ENCODE results near the gene SNX25.
"Not testable (repeated sequence)": the region's sequence is repeated elsewhere in the genome, so short reads cannot be mapped to it uniquely, and the experiment has no call there.

The SNX25 gene

DNA sequence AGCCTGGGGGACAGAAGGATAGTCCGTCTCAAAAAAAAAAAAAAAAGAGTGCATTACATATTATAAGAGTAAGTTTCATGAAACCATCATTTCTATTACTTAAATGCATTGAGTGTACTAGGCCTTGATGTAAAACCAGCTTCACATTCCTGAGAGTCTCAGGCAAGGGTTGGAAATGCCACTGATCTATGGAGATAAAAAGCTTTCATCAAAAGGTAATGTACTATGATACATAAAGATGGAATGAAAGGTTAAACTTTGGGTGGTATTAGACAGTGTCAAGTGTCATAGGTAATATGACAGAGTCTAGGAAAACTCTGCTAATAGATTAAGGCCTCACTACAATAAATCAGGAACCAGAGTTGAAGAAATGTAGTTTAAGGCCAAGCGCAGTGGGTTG lies 13.0 kb upstream of the SNX25 start:
- H3K4me3 Mint-ChIP-seq, result no peak overlapping the region
- no peak overlapping the region for H3K27ac Mint-ChIP-seq
- H3K9me3 Mint-ChIP-seq, result no peaks in the 10 kb centered on the region
- H3K4me1 Mint-ChIP-seq, result peaks cover 18% of the 10 kb centered on the region
- DNase-seq, result no peak
- CTCF ChIA-PET, result interaction anchor here (1.3 to 2.5 kb wide), 2 partner anchors 10 to 12 kb away, joined by 3 to 16 read pairs; no protein-coding TSS in a partner anchor
- no peaks in the 10 kb centered on the region for H3K27me3 Mint-ChIP-seq
- peaks cover 20% of the 10 kb centered on the region for H3K36me3 Mint-ChIP-seq

DNA sequence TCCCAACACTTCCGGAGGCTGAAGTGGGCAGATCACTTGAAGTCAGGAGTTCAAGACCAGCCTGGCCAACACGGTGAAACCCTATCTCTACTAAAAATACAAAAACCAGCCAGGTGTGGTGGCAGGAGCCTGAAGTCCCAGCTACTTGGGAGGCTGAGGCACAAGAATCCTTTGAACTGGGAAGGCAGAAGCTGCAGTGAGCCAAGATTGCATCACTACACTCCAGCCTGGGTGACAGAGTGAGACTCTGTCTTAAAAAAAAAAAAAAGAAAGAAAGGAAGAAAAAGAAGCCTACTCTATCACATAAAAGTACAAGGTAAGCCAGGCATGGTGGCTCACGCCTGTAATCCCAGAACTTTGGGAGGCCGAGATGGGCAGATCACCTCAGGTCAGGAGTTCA lies 11.2 kb upstream of the SNX25 start:
- CTCF ChIA-PET, result interaction anchor here (1.2 to 1.5 kb wide), 2 partner anchors 9 to 14 kb away, joined by 3 to 4 read pairs; no protein-coding TSS in a partner anchor
- H3K27me3 Mint-ChIP-seq, DNase-seq, H3K4me3 Mint-ChIP-seq, H3K9me3 Mint-ChIP-seq, H3K27ac Mint-ChIP-seq: not testable (repeated sequence)
- peaks cover 31% of the 10 kb centered on the region for H3K4me1 Mint-ChIP-seq
- H3K36me3 Mint-ChIP-seq, result peaks cover 17% of the 10 kb centered on the region

DNA sequence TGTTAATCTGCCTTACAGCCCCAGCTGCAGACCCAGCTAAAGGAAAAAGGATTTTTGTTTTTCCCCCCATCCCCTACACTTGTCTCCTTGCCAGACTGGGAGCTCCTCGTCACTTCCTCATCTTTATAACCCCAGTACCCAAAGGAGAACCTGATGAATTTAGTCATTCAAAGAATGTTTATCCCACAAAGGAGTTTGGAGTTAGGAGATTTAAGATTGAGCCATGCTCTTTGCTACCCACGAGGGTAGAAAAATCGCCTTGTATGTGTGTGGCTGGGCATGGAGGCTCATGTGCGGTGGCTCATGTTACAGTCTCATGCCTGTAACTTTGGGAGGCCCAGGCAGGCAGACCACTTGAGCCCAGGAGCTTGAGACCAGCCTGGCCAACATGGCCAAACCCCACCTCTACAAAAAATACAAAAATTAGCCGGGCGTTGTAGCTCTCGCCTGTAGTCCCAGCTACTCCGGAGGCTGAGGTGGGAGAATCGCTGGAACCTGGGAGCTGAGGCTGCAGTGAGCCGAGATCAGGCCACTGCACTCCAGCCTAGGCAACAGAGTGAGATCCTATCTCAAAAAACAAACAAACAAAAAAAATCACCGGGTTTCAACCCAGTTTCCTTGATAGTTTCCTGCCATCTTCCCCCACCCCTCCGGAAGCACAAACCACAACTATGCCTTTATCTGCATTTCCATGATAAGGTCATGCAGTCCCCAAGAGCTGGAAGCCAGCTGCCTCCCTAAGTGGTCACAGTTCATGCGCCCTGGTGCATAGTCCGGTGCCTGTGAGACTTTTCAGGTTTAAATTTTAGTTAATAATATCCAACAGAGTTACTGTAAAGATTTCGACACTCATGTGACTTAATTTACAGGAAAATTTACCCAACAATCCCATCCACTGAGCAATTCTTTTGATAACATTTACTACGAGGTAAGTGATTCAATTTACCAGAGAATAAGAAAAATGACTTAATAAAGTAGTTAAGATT lies 7.1 kb upstream of the SNX25 start:
- H3K27me3 Mint-ChIP-seq, result peaks cover 4% of the 10 kb centered on the region
- peaks cover 51% of the 10 kb centered on the region for H3K4me1 Mint-ChIP-seq
- H3K36me3 Mint-ChIP-seq, result peaks cover 11% of the 10 kb centered on the region
- CTCF ChIA-PET, result interaction anchor here (2.3 kb wide), 1 partner anchor 18 kb away, joined by 9 read pairs; no protein-coding TSS in a partner anchor
- peak overlapping the region; percentile 93 for H3K4me3 Mint-ChIP-seq
- peak; percentile 64 for DNase-seq
- H3K9me3 Mint-ChIP-seq, result no peaks in the 10 kb centered on the region
- H3K27ac Mint-ChIP-seq, result peak overlapping the region; percentile 97

DNA sequence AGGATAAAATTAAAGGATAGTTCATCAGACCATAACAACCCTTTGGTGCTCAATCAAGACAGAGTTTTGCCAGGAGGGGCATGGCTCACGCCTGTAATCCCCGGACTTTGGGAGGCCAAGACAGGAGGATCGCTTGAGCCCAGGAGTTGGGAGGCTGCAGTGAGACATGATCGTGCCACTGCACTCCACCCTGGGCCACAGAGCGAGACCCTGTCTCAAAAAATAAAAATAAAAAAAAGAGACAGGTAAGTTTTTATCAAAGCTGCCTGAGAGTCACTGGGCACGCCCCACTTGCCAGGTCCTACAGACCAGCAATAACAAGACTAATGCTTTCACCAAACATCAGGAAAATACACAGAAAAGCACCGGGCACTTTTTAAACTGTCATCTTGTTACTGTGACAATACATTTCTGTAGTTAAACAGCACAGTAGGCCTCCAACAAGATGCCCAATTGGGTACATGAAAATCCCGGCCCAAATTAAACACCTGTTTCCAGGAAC lies 6.4 kb upstream of the SNX25 start:
- peaks cover 11% of the 10 kb centered on the region for H3K36me3 Mint-ChIP-seq
- no peak for DNase-seq
- H3K4me1 Mint-ChIP-seq, result peaks cover 51% of the 10 kb centered on the region
- H3K27me3 Mint-ChIP-seq, result peaks cover 6% of the 10 kb centered on the region
- H3K27ac Mint-ChIP-seq, result peak overlapping the region; percentile 97
- H3K4me3 Mint-ChIP-seq, result peak overlapping the region; percentile 93
- no peaks in the 10 kb centered on the region for H3K9me3 Mint-ChIP-seq
- CTCF ChIA-PET, result interaction anchor here (0.6 to 2.3 kb wide), 2 partner anchors 19 to 191 kb away, joined by 3 to 9 read pairs; no protein-coding TSS in a partner anchor

DNA sequence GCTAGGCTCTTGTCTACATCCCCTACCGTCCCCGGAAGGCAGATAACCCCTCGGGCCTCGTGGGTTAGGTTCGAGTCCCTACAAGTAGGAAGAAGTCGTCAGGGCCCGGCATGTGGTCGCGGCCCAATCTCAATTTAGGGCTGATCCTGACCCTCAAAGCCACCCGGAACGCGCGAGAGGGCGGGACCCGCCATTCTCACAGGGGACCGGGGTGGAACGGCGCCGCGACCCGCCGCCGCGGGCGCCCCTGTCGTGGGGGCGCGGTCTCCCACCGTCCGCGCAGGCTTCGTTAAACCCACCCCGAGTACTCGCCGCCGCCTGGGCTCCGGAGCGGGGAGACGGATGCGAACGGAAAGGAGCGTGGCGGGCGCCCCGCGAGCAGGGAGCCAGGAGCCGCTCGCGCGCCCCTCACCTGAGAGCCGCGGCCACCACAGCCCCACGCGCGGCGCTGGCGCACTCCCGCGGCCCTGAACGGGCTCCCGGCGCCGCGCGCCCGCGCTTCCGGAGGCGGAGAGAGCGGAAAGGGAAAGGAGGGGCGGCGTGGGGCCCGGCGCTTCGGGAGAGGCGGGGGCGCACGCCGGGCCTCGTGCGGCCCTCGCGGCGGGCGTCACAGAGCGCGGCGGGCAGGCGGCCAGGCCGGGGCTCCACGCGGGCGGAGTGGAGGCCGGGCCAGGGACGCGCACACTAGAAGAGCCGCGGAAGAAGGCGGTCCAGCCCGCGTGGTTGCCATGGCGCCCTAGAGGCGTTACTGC lies 5.7 kb upstream of the SNX25 start, which contains the start of gene CFAP97:
Gene CFAP97 (minus strand): TSS at position 515 of the 752 bp plus-strand sequence. CDS start 12,804 bp downstream, outside the sequence.
- CTCF ChIA-PET, result interaction anchor here (0.6 to 1.2 kb wide), 2 partner anchors 39 to 190 kb away, joined by 3 to 4 read pairs; no protein-coding TSS in a partner anchor
- peak within 1 kb of the TSS; percentile 97 for H3K27ac Mint-ChIP-seq
- peaks cover 54% of the 10 kb centered on the region for H3K4me1 Mint-ChIP-seq
- H3K4me3 Mint-ChIP-seq, result peak within 1 kb of the TSS; percentile 93
- peaks cover 10% of the 10 kb centered on the region for H3K27me3 Mint-ChIP-seq
- no peaks in the 10 kb centered on the region for H3K9me3 Mint-ChIP-seq
- peak; percentile 86 for DNase-seq
- H3K36me3 Mint-ChIP-seq, result peaks cover 9% of the 10 kb centered on the region

DNA sequence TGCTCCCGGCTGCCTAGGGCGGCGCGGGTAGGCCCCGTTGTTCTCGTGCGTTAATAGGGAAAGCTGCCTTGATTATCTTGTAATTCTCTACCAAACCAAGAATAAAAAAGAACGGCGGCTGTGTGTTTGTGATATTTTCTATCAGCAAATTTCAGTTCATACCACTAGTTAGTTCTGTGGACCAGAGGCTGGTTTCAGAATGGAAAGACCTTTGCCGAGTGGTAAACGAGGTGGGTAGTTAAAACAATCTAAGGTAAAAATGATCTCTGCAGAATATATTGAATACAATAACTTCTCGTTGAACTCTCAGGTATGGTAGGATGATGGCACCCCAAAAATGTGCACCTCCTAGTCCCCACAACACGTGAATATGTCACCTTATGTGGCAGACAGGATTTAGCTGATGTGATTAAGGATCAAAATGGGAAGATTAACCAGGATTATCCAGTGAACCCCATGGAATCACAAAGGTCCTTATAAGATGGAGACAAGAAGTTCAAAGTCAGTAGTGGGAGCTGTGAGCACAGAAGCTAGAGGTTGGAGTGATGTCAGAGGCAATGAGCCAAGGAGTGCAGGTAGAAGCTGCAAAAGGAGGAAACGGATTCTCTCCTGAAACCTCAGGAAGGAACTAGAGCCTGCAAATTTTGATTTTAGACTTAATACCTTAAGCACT lies 5.0 kb upstream of the SNX25 start:
- DNase-seq, result no peak
- H3K4me3 Mint-ChIP-seq, result peak overlapping the region; percentile 93
- H3K27ac Mint-ChIP-seq, result peak overlapping the region; percentile 97
- peaks cover 58% of the 10 kb centered on the region for H3K4me1 Mint-ChIP-seq
- CTCF ChIA-PET, result interaction anchor here (1.0 to 1.2 kb wide), 2 partner anchors 38 to 62 kb away, joined by 3 to 4 read pairs; no protein-coding TSS in a partner anchor
- H3K36me3 Mint-ChIP-seq, result peaks cover 9% of the 10 kb centered on the region
- peaks cover 10% of the 10 kb centered on the region for H3K27me3 Mint-ChIP-seq
- no peaks in the 10 kb centered on the region for H3K9me3 Mint-ChIP-seq

DNA sequence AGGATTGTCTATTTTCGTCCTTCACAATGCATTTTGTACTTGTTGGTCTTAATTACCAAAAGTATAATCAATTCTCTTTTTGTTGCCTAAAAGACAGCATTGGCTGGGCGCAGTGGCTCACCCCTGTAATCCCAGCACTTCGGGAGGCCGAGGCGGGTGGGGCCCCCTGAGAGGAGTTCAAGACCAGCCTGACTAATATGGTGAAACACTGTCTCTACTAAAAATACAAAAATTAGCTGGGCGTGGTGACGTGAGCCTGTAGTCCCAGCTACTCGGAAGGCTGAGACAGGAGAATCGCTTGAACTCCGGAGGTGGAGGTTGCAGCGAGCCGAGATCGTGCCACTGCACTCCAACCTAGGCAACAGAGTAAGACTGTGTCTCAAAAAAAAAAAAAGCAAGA lies 4.3 kb upstream of the SNX25 start:
- H3K4me1 Mint-ChIP-seq, result peaks cover 55% of the 10 kb centered on the region
- H3K9me3 Mint-ChIP-seq, H3K36me3 Mint-ChIP-seq, DNase-seq, H3K27ac Mint-ChIP-seq: not testable (repeated sequence)
- H3K4me3 Mint-ChIP-seq, result peak overlapping the region; percentile 93
- CTCF ChIA-PET, result interaction anchor here (1.0 to 1.2 kb wide), 2 partner anchors 38 to 61 kb away, joined by 3 to 4 read pairs; no protein-coding TSS in a partner anchor
- peaks cover 10% of the 10 kb centered on the region for H3K27me3 Mint-ChIP-seq

DNA sequence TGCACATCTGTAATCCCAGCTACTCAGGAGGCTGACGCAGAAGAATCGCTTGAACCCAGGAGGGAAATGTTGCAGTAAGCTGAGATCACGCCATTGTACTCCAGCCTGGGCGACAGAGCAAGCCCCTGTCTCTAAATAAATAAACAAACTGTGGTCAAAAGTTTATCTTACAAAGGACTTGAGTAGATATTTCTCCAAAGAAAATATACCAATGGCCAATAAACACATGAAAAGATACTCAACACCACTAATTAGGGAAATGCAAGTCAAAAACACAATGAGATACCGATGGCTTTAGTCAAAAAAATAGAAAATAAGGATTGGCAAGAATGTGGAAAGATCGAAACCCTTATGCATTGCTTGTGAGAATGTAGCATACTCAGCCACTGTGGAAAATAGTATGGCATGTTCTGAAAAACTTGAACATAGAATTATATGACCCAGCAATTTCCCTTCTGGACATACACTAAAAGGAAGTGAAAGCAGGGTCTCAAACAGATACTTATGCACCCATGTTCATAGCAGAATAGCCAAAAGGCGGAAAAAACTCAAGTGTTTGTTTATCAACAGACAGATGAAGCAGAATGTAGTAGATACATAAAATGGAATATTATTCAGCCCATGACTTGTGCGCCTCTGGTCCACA lies 3.6 kb upstream of the SNX25 start:
- CTCF ChIA-PET, result no interaction called here
- no peaks in the 10 kb centered on the region for H3K36me3 Mint-ChIP-seq
- peaks cover 16% of the 10 kb centered on the region for H3K27me3 Mint-ChIP-seq
- DNase-seq, result no peak
- no peak overlapping the region for H3K27ac Mint-ChIP-seq
- no peak overlapping the region for H3K4me3 Mint-ChIP-seq
- H3K4me1 Mint-ChIP-seq, result peaks cover 56% of the 10 kb centered on the region
- H3K9me3 Mint-ChIP-seq, result no peaks in the 10 kb centered on the region

DNA sequence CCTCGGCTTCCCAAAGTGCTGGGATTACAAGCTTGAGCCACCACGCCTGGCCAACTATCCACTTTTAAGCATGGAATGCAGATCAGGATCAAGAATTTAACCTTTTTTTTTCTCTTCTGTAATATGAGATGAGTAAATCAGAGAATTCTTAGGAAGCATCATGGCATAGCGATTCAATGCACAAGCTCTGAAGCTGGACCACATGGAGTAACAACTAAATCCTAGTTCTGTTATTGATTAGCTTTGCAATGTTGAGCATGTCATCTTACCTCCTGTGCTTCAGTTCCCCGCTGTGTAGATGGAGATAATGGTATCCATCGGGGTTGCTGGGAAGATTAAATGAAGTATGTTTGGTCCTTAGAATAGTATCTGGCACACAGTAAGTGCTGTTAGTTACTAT lies 1.9 kb upstream of the SNX25 start:
- Mint-ChIP-seq H3K4me1 (peaks cover 53% of the 10 kb centered on the region), H3K36me3 (peaks cover 2% of the 10 kb centered on the region), H3K9me3 (no peaks in the 10 kb centered on the region), H3K4me3 (no peak overlapping the region), H3K27me3 (peaks cover 16% of the 10 kb centered on the region), H3K27ac (no peak overlapping the region)
- CTCF ChIA-PET, result interaction anchor here (0.7 to 1.1 kb wide), 3 partner anchors 9 to 25 kb away, joined by 3 to 4 read pairs (median 3); no protein-coding TSS in a partner anchor
- DNase-seq, result no peak

DNA sequence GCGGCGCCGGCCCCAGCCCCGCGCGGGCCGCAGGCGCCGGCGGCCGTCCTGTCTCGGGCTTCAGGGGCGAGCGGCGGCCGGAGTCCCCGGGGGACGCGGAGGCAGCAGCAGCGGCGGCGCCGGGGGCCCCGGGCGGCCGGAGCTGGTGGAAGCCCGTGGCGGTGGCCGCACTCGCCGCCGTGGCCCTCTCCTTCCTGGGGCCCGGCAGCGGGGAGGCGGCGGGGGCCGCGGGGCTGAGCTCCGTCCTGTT lies 379 bp downstream of the SNX25 start:
- DNase-seq, H3K36me3 Mint-ChIP-seq, CTCF ChIA-PET, H3K4me3 Mint-ChIP-seq, H3K27ac Mint-ChIP-seq, H3K9me3 Mint-ChIP-seq: not testable (repeated sequence)
- H3K4me1 Mint-ChIP-seq, result peaks cover 45% of the 10 kb centered on the region
- peaks cover 19% of the 10 kb centered on the region for H3K27me3 Mint-ChIP-seq

DNA sequence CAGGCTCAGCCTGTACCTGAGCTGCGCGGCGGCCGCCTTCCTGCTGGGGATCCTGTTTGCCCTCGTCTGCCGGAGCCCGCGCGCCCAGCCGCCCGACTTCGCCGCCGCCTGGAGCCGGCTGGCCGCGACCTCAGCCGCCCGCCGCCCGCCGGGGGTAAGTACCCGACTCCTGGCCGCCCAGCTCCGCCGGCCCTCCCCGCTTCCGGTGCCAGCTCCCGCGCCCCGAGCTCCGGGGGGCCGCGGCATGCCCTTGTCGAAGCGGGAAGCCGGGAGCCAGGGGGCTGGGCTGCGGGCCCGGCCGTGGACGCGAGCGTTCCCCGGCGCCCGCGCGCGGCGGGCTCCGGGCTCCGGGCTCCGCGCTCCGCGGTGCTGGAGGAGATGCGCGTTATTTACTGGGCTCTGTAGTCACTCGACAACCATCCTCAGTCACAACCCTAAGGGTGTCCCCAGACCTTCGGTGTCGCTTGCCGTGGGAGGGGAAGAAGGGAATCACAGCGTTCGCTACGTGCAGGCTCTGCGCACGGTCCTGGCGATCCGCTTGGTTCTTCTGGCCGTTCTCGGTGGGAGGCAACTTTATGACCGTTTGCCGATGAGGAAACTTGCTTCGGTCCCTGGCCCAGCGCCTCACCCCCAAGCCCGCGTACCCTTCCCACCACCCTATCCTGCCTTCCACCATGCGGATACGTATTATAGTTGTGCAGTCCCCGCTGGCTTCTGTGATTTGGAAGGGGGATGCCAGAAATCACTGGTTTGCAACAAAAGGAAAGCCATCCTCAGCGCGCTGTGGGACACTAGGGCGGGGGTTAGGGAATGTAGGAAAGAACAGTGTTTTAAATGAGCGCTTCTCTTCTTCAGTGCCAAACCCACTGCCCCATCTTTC lies 944 bp downstream of the SNX25 start:
- peaks cover 7% of the 10 kb centered on the region for H3K36me3 Mint-ChIP-seq
- DNase-seq, result peak; percentile 62
- H3K4me3 Mint-ChIP-seq, result peak overlapping the region; percentile 86
- H3K27ac Mint-ChIP-seq, result peak overlapping the region; percentile 82
- H3K4me1 Mint-ChIP-seq, result peaks cover 39% of the 10 kb centered on the region
- peaks cover 19% of the 10 kb centered on the region for H3K27me3 Mint-ChIP-seq
- H3K9me3 Mint-ChIP-seq, result no peaks in the 10 kb centered on the region
- CTCF ChIA-PET, result no interaction called here

DNA sequence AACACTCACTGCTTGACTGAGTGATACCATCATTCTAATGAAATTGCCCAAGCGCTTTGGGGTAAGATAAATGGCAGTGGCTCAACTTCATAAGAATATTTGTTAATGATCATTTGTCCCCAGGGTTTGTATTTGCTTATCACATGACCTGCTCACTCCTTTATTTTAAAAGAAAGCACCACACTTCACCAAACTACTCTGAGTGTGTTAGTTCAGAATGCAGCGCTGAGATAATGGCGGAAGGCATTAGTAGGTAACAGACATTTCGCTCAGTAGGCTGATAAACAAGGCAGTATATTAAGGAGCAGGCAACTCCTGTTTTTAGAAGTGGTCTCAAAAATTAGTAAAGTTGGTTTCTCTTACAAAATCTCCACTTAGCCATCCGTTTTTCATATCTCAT lies 1.6 kb downstream of the SNX25 start:
- CTCF ChIA-PET, result no interaction called here
- peaks cover 33% of the 10 kb centered on the region for H3K4me1 Mint-ChIP-seq

More for the DNA sequence above, 1.6 kb downstream of the SNX25 start:
- DNase-seq, result no peak
- H3K9me3 Mint-ChIP-seq, result no peaks in the 10 kb centered on the region
- H3K36me3 Mint-ChIP-seq, result peaks cover 7% of the 10 kb centered on the region
- peaks cover 19% of the 10 kb centered on the region for H3K27me3 Mint-ChIP-seq
- peak overlapping the region; percentile 82 for H3K27ac Mint-ChIP-seq
- peak overlapping the region; percentile 86 for H3K4me3 Mint-ChIP-seq
